ENCODE results near the gene SELENOK. TPM values are rescaled to one million over a fixed set of nuclear protein-coding genes. Genes with fewer than 3 reads are reported as not detected.

SELENOK gene
- total RNA-seq, 1 donor from 2014 or later = 23.7 TPM

DNA sequence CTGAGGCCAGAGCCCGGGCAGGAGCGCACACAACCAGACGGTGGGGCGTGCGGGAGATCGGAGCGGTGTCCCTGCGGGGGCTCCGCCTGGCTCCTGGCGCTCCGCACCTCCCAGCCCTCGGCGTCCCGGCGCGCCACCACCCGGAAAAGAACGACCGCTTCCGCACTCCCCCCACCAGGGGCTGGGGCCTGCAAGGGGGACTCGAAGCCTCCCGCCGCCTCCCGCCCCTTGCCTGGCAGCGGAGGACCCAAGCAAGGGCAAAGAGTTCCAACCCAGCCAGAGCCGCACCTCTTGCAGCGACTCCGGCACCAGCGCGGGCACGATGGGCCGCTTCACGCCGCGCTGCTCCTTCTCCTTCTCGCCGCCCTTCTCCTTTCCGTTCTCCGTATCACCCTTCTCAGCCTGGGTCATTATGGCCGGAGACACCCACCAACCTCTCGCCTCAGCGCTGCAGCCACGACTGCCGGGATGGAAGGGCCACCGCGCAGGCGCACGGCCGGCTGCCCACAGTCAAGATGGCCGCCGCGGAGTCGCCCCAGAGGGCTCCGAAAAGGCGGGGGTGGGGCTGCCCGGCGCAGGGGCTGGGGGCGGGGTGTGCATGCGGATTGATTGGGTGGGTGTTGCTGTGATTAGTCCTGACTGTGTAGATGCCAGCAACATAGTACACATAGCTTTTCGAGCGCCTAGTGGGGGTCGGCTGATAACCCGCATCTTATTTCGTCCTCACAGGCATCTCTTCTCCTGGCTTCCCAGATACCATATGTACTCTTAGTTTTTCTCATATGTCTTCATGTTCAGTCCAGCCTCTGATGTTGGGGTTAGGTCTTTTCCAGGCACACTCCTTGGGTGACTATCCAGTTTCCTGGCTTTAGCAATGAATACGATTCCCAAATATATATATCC, 9.7 kb downstream of the SELENOK start, which contains the start of gene ACTR8:
Gene ACTR8, minus strand, starts transcription at position 462 of the 903 bp plus-strand sequence. Its CDS starts 51 bp downstream, at position 411.
- ATAC-seq = peak; percentile 93

DNA sequence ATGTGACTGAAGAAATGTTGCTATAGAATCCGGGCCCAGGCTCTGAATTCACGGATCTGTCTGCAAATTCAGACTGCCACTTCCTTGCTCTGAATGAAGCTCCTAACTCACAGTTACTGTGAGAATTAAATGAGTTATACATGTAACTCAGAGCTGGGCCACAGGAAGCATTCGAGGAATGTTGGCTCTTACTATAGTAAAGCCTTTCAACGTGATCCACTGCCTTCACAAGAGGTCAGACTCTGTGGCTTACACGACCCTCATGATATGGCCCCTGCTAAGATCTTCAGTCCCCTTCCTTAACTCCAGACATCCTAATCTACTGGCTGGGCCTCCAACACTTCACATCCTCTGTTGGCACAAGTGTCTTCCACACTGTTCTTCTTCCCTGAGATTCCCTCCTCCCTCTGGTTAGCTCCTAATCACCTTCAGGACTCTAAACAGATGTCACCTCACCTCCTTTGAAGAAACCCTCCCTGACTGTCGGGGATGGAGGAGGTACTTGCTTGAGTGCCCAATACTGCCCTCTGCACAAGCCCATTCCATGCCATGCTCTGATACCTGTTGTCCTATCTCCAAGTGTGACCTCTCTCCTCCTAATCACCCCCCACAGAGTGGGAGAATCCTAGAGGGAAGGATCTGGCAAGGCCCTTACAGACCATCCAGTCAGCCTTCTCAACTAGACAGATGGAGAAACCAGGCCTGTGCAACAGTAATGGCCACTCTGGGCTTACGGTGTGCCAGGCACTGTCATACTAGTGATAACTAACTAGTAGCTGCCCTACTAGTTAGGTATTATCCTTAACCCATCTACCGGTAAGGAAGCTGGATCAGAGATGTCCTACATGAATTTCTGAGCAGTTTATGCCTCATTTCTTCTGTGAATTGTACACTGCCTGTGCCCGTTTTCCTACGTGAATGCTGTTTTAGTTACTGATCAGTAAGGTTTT, 11.0 kb downstream of the SELENOK start:
- ATAC-seq = no peak

DNA sequence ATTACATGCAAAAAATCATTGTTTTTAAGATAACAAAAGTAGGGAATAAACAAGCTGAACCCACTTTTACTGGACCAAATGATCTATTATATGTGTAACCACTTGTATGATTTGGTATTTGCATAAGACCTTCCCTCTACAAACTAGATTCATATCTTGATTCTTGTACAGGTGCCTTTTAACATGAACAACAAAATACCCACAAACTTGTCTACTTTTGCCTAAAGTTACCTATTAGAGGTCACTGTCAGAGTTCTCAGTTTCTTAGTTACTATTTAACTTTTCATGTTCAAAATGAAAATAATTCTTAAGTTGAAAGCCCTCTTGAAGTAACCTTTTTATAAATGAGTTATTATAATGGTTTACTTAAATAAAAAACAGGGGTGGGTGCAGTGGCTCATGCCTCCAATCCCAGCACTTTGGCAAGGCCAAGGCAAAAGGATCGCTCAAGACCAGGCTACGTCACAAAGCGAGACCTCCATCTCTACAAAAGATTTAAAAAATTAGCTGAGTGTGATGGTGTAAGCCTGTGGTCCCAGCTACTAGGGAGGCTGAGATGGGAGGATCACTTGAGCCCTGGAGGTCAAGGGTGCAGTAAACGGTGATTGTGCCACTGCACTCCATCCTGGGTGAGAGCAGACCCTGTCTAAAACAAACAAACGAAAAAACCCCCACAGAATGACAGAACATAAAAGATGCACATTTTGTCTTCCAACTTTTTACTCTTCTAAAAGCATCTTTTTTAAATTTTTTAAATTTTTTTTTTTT, 25.7 kb downstream of the SELENOK start:
- no peak for ATAC-seq

DNA sequence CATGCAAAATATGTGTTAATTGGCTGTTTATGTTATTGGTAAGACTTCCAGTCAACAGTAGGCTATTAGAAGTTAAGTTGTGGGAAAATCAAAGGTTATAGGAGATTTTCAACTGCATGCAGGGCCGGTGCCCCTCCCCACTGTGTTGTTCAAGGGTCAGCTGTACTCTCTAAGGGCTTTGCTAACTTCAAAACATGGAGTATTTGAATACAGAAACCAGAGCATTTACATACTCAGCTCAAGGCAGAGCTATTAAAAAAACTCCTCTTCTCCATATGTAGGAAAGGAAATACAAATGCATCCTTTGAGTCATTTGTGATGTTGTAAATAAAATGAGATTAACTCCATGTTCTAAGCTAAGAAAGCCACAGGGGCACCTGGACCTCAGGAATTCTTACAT, 28.5 kb downstream of the SELENOK start:
- ATAC-seq = no peak

DNA sequence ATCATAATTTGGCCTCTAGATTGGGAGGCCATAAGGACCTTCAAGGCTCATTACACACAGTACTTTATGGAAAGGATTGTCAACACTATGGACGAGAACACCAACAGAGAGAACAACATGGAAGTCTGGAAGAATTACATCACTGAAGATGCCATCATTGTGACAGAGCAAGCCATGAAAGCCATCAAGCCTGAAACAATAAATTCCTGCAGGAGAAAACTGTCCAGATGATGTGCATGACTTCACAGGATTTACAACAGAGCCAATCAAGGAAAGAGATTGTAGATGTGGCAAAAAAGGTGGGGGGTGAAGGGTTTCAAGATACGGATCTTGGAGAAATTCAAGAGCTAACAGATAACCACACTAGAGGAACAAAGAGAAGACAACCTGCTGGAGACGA, 29.4 kb downstream of the SELENOK start:
- ATAC-seq = no peak

DNA sequence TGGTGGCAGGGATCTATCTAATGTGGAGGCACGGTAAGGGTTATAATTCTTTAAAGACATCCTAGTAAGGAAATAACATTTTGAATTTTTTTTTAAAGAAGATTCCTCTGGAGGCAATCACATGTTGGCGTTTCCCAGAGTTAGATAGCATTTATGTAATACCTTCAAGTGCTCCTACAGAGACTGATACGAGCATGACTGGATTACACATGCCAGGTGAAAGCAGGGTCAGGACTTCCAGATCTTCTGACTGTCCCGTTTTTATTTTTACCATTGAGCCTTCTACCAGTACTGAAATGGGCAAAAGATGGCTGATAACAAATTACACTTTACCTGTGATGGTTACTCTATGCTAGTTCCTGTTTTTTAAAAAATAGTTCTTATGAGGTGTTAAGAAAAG, 31.5 kb downstream of the SELENOK start:
- ATAC-seq = no peak

DNA sequence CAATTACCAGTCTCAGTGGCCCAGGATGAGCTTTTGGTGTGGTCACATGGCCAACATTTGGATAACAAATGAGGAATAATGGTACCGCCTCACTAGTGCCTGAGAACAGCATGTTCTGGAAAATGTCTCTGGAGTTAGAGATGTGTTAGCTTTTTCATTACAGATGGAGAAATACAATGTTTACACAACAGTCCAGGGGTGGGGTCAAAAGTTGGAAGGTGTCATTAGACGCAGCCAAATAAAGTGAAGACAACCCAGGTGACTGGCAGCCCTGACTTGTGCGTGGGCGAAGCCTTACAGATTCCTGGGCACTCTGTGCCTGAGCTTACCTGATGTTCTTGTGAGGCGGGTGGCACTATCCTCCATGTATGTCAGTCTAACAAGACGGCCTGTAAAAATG, 32.5 kb downstream of the SELENOK start:
- ATAC-seq = no peak

DNA sequence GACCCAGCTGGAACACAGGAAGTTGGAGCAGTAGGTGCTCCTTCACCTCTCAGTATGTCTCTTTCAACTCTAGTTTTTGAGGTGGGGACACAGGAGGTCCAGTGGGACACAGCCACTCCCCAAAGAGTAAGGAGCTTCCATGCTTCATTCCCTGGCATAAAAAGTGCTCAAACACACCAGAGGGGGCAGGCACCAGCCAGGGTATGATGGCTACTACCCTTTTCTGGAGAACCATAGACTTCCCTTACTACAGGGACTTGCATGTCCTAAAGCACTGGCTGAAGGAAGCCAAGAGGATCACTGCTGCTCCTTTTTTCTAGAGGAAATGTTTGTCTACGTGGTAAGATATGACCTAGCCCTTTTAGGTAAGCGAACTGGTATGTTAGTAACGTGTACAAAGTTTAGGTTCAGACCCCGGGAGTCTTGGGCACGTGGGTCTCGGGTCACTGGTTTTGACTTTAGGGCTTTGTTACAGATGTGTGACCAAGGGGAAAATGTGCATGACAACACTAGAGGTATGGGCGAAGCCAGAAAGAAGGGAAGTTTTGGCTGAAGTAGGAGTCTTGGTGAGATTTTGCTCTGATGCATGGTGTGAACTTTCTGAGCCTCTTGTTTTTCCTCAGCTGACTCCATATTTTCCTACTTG, 33.4 kb downstream of the SELENOK start:
- no peak for ATAC-seq

DNA sequence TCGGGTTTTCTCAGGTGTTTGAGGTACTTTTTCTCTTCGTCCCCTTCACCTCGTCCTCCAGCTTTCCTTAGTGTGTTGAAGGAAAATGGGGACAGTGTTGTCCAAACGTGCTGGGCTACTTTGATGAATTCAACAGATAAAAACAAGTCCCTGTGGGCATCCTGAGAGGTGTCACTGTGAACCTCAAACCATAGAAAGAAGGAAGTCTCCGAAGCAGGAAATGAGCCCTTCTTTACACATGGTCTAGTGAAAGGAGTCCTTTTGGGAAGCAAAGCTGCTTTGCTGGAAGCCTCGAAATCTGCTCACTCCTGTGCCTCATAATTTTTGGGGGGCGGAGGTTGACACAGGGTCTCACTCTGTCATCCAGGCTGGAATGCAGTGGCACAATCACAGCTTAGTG, 34.7 kb downstream of the SELENOK start:
- ATAC-seq = no peak

DNA sequence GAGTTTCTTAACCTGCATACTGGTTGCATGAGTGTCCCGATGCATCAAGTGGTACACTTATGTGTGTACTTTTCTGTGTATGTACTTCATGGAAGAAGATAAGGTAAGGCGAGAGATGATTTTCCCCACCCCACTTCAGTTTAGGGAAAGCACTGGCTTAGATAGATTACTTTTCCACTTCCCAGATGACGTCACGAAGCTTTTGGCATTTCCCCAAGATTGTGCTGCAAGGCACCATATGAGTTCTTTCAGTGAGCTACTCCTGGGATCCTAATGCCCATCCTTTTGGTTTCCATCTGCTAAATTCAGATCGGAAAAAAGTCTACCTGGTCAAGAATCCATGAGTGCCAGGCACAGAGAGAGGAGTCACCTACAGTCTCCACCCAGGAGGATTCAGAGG, 40.8 kb downstream of the SELENOK start:
- ATAC-seq = no peak

DNA sequence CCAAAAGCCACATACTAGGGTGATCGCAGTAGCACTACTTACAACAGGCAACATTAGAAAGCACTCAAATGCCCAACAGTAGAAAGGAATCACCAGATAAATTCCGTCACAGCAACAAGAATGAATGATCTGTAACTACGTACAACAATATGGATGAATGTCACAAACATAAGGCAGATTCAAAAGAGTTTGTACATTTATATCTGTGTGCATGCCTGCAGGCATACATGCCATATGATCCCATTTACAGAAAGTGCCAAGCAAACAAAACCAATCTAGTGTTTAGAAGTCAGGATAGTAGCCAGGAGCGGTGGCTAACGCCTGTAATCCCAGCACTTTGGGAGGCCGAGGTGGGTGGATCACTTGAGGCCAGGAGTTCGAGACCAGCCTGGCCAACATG, 41.7 kb downstream of the SELENOK start:
- no peak for ATAC-seq

DNA sequence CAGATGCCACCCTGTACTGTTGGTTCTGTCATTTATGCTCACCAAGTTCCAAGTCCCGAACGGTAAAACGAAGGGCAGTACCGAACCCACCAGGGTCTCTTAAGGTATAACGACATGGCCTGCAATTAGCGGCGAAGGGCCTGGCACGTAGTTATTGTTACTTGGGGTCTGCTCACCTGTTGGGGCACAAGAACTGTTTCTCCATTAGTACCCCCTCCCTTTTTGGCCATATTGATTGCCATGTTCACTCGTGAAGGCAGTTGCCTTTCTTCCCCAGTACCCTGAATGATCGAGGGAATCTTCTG, 44.9 kb downstream of the SELENOK start:
- no peak for ATAC-seq

DNA sequence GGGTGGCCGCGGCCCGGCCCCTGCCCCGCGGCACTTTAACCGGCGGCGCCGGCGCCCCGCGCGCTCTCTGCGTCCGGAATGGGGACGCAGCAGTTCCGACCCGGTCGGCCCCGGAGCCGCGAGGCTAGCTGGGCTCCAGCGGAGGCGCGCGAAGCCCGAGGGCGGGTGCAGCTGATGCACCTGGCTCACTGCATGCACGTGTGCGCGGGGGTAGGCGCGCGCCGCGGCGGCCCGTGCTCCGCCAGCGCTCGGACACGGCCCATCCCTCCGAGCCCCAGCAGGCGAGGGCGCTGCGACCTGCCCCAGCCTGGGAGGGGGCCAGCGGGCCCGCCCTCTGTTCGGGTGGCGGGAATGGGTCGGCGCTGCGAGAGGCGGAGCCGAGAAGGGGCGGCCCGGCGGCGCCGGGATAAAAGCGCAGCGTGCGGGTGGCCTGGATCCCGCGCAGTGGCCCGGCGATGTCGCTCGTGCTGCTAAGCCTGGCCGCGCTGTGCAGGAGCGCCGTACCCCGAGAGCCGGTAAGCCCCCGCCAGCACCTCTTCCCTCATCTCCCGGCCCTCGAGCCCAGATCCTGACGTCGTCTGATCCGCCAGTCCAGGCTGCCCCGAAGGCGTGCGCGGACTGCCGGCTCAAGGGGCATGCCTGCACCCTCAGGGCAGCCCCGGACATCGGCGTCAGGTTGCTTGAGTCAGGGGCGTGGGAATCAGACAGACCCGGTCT, 45.4 kb downstream of the SELENOK start, which contains the start of the genes CHDH and IL17RB:
Gene CHDH, minus strand, starts transcription at position 286 of the 717 bp plus-strand sequence. CDS start 22,411 bp downstream, outside the sequence.
Gene IL17RB, plus strand, starts transcription at position 435 of the 717 bp plus-strand sequence. Its CDS starts 21 bp downstream, at position 456.
- peak; percentile 71 for ATAC-seq

DNA sequence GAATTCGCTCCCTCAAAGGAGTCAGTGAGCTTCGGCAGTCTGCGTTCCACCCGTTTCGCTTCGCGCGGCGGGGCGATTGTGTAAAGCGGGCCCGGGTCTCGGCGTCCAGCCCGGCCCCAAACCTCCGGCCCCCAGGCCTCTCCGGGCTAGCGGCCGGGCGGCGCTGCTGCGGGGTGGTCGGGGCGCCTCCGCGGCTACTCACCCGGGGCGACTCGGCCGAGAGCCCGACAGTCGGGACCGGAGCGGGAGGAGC, 45.9 kb downstream of the SELENOK start:
- ATAC-seq = no peak

DNA sequence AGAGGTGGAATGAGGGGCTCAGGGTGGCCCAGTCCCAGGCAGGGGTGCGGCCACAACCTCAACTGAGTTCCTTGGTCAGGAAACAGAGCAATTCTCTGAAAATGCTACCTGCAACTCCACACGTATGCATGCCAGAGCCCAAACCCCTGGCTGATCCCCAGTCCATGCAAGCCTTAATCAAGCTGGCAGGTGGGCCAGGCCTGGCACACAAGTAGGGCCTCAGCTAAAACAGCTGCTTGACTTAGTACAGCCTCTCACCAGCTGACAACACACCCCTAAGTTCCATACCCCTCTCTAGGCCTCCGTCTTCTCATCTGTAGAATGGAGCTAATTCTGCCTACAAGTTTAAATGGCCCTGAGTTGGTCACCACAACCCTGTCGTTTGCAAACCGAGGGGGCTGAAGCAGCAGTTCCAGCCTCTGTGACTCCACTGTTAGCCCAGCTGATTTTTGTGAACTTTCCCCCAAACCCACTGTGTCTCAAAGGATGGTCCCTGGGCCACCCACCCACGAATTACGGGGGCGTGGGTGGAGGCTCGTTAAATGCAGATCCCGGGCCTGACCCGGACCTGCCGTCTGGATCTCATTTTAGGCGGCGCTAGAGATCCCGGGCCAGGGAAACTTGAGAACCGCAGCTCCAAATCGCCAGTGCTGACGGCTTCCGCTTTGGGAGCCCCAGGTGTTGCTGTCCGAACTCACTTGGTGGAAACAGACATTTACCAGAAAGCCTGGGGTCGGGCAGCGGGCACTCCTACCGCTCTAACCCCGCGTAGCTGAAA, 46.4 kb downstream of the SELENOK start:
- ATAC-seq = peak; percentile 27

DNA sequence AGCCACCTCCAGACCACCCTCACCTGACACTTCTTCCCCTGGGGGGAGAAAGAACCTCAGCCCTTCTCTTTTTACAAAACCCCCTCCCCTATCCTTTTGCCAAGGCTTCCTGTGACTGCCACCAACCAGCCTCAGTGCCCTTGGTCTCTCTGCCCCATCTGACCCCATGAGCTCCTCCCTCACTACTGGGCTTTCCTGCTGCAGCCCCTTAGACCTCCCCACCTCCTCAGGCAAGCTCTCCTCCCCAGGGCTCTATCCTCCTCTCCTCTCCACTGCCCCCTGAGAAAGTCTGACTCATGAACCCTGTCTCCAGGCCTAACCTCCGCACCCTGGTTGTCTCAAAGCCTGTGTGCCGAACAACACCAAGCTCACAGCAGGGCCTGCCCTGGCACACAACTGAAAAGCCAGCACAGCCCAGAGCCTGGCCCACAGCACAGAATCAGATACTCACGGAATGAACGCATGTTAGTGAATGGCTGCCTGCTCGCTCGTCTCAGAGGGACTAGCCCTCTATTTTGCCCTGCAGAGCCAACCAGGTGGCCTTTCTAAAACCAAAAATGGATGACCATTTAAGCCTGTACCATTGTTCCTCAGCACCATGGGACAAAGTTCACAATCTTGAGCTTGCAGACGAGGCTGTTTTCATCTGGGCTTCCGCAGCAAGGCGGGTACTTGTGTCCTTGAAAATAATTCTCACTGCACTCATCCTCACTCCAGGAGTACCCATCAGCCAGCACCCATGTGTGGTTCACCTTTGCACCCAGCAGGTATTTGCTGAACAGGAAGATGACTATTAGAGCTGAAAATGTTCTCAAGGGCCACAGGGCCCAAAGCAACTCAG, 47.2 kb downstream of the SELENOK start:
- ATAC-seq = no peak

DNA sequence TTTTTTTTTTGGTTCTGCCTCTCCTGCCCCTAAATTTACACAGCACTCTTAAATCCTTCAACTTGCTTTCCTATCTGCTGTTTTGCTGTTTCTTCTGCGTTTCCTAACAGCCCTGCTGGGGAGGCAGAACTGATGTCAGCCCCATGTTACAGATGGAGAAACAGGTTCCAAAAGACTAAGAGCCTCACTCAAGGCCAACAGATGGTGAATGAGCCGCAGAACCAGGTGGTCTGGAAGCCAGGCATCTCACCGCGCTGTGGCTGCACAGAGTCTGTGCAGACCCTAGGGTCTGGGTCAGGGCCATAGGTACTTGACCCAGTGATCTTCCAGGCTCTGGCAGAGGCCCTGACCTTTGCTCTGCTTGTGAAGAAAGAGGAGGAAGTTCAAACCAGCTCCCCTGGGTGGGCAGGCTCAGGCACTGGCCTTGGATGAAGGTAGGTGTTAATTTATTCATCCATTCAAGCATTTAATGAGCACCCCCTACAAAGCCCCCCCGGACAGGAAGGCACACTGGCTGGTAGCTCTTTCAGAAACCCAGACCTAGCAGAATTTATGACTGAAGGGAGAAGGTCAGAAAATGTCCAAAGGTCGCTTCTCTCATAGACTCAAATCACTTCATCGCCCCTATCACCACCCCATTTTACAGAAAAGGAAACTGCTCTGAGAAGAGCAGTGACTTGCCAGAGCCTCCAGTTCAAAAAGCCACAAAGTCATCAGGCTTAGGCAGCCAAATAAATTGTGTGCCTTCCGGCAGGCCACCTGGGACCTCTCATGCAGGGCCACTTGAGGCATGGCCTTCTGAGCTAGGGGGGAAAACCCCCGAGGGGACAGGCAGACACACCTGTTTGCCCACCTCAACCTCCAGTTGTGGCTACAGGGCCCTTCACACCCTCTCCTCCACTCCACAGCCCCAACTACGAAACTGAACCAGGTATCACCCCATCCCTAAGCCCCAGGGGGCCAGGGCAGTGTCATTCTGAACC, 48.2 kb downstream of the SELENOK start:
- no peak for ATAC-seq

DNA sequence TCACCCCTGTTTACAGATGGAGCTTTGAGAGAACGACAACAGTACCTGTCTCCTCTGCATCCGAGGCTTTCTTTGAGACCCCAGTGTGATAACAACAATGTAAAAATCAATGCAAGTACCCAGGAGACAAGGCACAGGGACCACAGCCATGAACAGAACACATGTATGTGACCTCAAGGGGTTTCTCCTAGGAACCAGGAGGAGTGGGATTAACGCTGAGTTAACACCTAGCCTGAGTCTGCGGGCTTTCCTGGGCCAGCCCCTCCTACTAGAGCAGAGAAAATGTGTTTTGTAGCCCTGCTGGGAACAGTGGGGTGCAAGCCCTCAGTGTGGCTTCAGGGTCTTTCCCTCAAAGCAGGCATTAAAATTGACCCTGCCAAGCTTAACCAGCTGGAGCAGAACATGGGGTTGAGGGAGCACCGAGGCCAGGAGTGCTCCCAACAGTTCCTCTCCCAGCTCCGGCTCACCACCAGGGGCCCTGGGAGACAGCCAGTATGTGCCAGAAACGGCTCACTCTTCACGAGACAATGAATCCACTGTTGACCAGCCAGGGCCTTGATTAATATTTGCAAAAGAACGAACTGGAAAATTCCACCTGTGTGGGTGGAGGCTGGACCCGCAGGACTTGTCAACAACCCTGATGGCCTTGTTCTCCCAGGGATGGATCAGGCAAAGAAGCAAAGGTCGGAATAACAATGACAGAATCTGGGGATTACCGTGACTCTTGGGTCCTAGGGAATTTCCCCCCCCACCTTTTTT, 49.0 kb downstream of the SELENOK start:
- ATAC-seq = no peak
